K562 (cell line): ENCODE results near the gene CBFA2T2. TPM values are rescaled to one million over a fixed set of nuclear protein-coding genes. Genes with fewer than 3 reads are reported as not detected.

Experiments used
- ATAC-seq: fragments of 200-7000 bp; cut with Tn5 transposase; 3 replicates; pipeline ENCODE4 v1.9.1; 2020; ENCODE audit warnings: moderate library complexity
- BruUV-seq: library from RNA; stranded (reverse); fragments of 400-500 nt; replicated peaks from 2 replicates; lab custom pipeline; 2021; lab: Mats Ljungman, UMichigan
- CTCF ChIA-PET: fragments of 300-600 bp; formaldehyde crosslinking; extraction: SDS; loops from one replicate; lab custom pipeline; 2021; ENCODE audit warnings: low intra/inter-chr PET ratio; lab: Yijun Ruan, JAX
- POLR2A ChIA-PET: fragments of 300-600, 350-650 bp; sonication (Branson Sonifier 250); formaldehyde crosslinking; extraction: SDS; loops from one replicate; lab custom pipeline; 2021; ENCODE audit warnings: antibody characterized with exemption, inconsistent platforms; lab: Yijun Ruan, JAX
- DNase-seq, 4 experiments: peaks; one replicate each; pipeline versions ENCODE4 v3.0.0 to v3.0.0-alpha.2; 2011 to 2018; ENCODE audit warnings: low spot score in 3 of 4, mixed read lengths in 3 of 4; ENCODE audit errors: extremely low read depth in 1 of 4
- FAIRE-seq: peaks from 2 replicates; lab custom pipeline; 2011; peaks lifted over from hg19 to GRCh38; lab: Jason Lieb, UNC
- H2AFZ ChIP-seq: 2 replicates; pipeline ENCODE4 v1.6.0; 2011; ENCODE audit warnings: low read depth, low read length, control low read depth, inconsistent platforms
- H3K27ac ChIP-seq: fragments of 200-600 bp; 3 replicates; pipeline ENCODE4 v1.8.0; 2011; ENCODE audit warnings: low read depth, mild to moderate bottlenecking, control low read depth, inconsistent platforms, low read length, moderate library complexity, mixed read lengths; ENCODE audit errors: extremely low read depth
- H3K27me3 ChIP-seq, 2 experiments: fragments of 300-600 bp in 1 of 2; 2 replicates in 1 of 2; 3 replicates in 1 of 2; pipeline versions ENCODE4 v1.6.0 to v1.8.0; 2011; ENCODE audit warnings: inconsistent platforms in 2 of 2, low read length in 2 of 2, mild to moderate bottlenecking in 1 of 2, mixed read lengths in 1 of 2, moderate library complexity in 1 of 2; ENCODE audit not compliant: control insufficient read depth in 2 of 2, insufficient read depth in 2 of 2
- H3K36me3 ChIP-seq: fragments of 300-600 bp; 3 replicates; pipeline ENCODE4 v1.8.0; 2011; ENCODE audit warnings: mild to moderate bottlenecking, low read length, inconsistent platforms; ENCODE audit not compliant: control insufficient read depth, insufficient read depth
- H3K4me1 ChIP-seq, 2 experiments: fragments of 200-600 bp in 1 of 2; replicated peaks in 1 of 2; 2 replicates in 1 of 2; 3 replicates in 1 of 2; pipeline versions ENCODE4 v1.5.1 to v1.8.0; 2011; ENCODE audit warnings: inconsistent platforms in 2 of 2, low read length in 2 of 2, mild to moderate bottlenecking in 1 of 2, mixed read lengths in 1 of 2, moderate library complexity in 1 of 2; ENCODE audit not compliant: control insufficient read depth in 2 of 2, insufficient read depth in 2 of 2
- H3K4me2 ChIP-seq: 2 replicates; pipeline ENCODE4 v1.6.1; 2011; ENCODE audit warnings: low read length, control low read depth, inconsistent platforms, mixed read lengths; ENCODE audit not compliant: insufficient read depth
- H3K4me3 ChIP-seq: fragments of 200-600 bp; sonication (generic), shearing (Covaris generic); 2 replicates; pipeline ENCODE4 v1.5.1; 2016; ENCODE audit warnings: control low read depth, inconsistent platforms
- H3K79me2 ChIP-seq: fragments of 200-600 bp; 3 replicates; pipeline ENCODE4 v1.8.0; 2011; ENCODE audit warnings: low read length, inconsistent platforms; ENCODE audit not compliant: control insufficient read depth, insufficient read depth
- H3K9ac ChIP-seq, 2 experiments: 2 replicates each; pipeline versions ENCODE4 v1.6.0 to v1.6.1; 2011; ENCODE audit warnings: low read depth in 2 of 2, low read length in 2 of 2, control low read depth in 1 of 2, inconsistent platforms in 1 of 2, mild to moderate bottlenecking in 1 of 2, mixed read lengths in 1 of 2; ENCODE audit not compliant: insufficient read depth in 1 of 2
- H3K9me1 ChIP-seq: one replicate; pipeline ENCODE4 v1.6.0; 2011; ENCODE audit warnings: inconsistent platforms, mild to moderate bottlenecking, low read length, moderate library complexity; ENCODE audit not compliant: control insufficient read depth, insufficient read depth
- H3K9me3 ChIP-seq: replicated peaks from 2 replicates; pipeline ENCODE4 v1.5.1; 2011; ENCODE audit warnings: low read depth, low read length, inconsistent platforms; ENCODE audit not compliant: control insufficient read depth, insufficient read depth
- H4K20me1 ChIP-seq: replicated peaks from 2 replicates; pipeline ENCODE4 v1.6.1; 2011; ENCODE audit warnings: low read length, inconsistent platforms, mixed read lengths; ENCODE audit not compliant: control insufficient read depth, insufficient read depth
- BCLAF1 ChIP-seq, 2 experiments: fragments of 450-650 bp in 1 of 2; IDR thresholded peaks; 2 replicates each; pipeline ENCODE4 v1.6.1; 2011 to 2017; ENCODE audit warnings: low read depth in 2 of 2, antibody characterized with exemption in 1 of 2, borderline replicate concordance in 1 of 2, low read length in 1 of 2, mild to moderate bottlenecking in 1 of 2, mixed read lengths in 1 of 2; ENCODE audit not compliant: control insufficient read depth in 1 of 2
- CHD2 ChIP-seq: IDR thresholded peaks from 2 replicates; pipeline ENCODE4 v1.6.1; 2011; ENCODE audit warnings: low read depth, low read length
- MXI1 ChIP-seq: IDR thresholded peaks from 2 replicates; pipeline ENCODE4 v1.6.1; 2011; ENCODE audit warnings: low read depth, mild to moderate bottlenecking, improper control_type of control experiment, low read length
- SMAD4 ChIP-seq: fragments of 250-450 bp; sonication (Bioruptor Pico); conservative IDR thresholded peaks from 2 replicates; pipeline ENCODE4 v1.8.0; 2021; ENCODE audit warnings: inconsistent platforms, mild to moderate bottlenecking, moderate library complexity
- ZC3H4 ChIP-seq: sonication (generic); formaldehyde crosslinking; IDR thresholded peaks from 2 replicates; pipeline ENCODE4 v1.9.0; 2021; ENCODE audit warnings: missing genetic modification reagents, borderline replicate concordance
- WGBS: fragments of 100-300 bp; shearing (Covaris generic); methylation state at CpG from one replicate; pipeline ENCODE4 v1.1.6; 2016; ENCODE audit warnings: low coverage, mixed read lengths; ENCODE audit not compliant: insufficient coverage; ENCODE audit errors: missing lambda C conversion rate; 5-methylcytosine and 5-hydroxymethylcytosine counted together
- in situ Hi-C: fragments of 300-500 bp; cut with MboI; formaldehyde crosslinking; loops from 4 replicates; pipeline ENCODE4 v1.15.0; 2018; ENCODE audit warnings: inconsistent platforms, mixed read lengths
- intact Hi-C: fragments of 100-400 bp; cut with micrococcal nuclease; formaldehyde crosslinking; loops from 2 replicates; pipeline ENCODE4 v1.14.2; 2022
- polyA plus RNA-seq, 8 experiments: library from polyadenylated mRNA; depleted of rRNA in 4 of 8; stranded (reverse) in 5 of 8; unstranded in 3 of 8; fragments of >200 nt; fragmentation: Nextera tagmentation in 2 of 8; fragmentation: Illumina TruSeq in 1 of 8; extraction: Ambion mirVana in 2 of 8; extraction: Trizol in 1 of 8; gene quantifications; 2 replicates each; pipeline versions ENCODE4 v1.2.1 to v1.2.3, GENCODE V29; 2011 to 2014; ENCODE audit warnings: inconsistent platforms in 1 of 8, missing spikeins in 1 of 8
- total RNA-seq, 7 experiments: library from RNA; depleted of rRNA in 6 of 7; stranded (reverse); fragments of >200 nt in 6 of 7; fragmentation: Illumina TruSeq in 2 of 7; extraction: Trizol in 2 of 7; gene quantifications; 2 replicates each; pipeline versions ENCODE4 v1.2.1 to v1.2.3, GENCODE V29; 2011 to 2021; ENCODE audit warnings: low replicate concordance in 1 of 7

Gene CBFA2T2
- total and polyA plus RNA-seq, 9 of the 15 experiments (the other 6 are each of a cell fraction or from before 2014, with no cell fraction given): 0.27 to 9.6 (median 5.8) TPM

DNA sequence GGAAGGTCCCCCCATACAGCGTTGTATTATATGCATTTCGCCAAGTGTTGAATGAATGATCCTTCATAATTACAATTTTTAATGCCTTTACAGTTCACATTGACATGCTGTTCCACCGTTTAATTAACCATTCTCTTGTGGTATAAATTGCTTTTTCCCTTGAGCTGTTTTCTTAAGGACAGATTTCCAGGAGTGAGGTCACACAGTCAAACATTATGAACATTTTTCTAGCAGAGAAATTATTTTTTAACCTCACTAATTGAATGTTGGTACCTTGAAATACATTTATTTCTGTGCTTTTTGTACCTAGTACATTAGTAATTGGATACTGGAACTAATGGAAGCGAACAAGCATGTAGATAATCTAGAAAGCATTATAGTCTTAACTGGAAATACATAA lies 95.5 kb downstream of the CBFA2T2 start:
- in situ Hi-C loops: no loop called here
- WGBS: 49% methylated on average over 4 of the region's 4 CpGs
- Histone ChIP-seq H3K4me2 (no peak overlapping the region), H2AFZ (no peak overlapping the region)
- TF ChIP-seq CHD2 (no peak), MXI1 (no peak), ZC3H4 (CRISPR knock-in tag) (no peak), BCLAF1 (IDR thresholded peaks at IDR 0.05; ENCODE audit: borderline replicate concordance in 1 of 2, control insufficient read depth in 1 of 2, low read depth in 2 of 2, low read length in 1 of 2) (no peak), SMAD4 (CRISPR knock-in tag) (no peak)
- TF ChIP-seq, all 486 proteins: peak for 0
- ATAC-seq (no peak), DNase-seq (no peak), FAIRE-seq (no peak)
- POLR2A ChIA-PET: interaction anchor here (0.8 to 1.6 kb wide), 2 partner anchors 9 to 63 kb away, joined by 3 to 6 read pairs; no protein-coding TSS in a partner anchor
- no peak overlapping the region for H3K4me3 ChIP-seq
- H3K27ac ChIP-seq: no peak overlapping the region
- no peaks in the 10 kb centered on the region for H3K4me1 ChIP-seq
- no peak overlapping the region for H3K9ac ChIP-seq
- no peaks in the 10 kb centered on the region for H3K9me1 ChIP-seq
- CTCF ChIA-PET: no interaction called here
- H4K20me1 ChIP-seq: no peaks in the 10 kb centered on the region
- H3K79me2 ChIP-seq: no peaks in the 10 kb centered on the region
- H3K27me3 ChIP-seq: no peaks in the 10 kb centered on the region
- intact Hi-C loops: no loop called here
- H3K36me3 ChIP-seq: no peaks in the 10 kb centered on the region
- no TSS peak for BruUV-seq
- H3K9me3 ChIP-seq: no peaks in the 10 kb centered on the region
